ENCODE results near the gene ASAP3. TPM values are rescaled to one million over a fixed set of nuclear protein-coding genes. Genes with fewer than 3 reads are reported as not detected.

ASAP3 gene
- polyA plus RNA-seq, 2 of the 4 experiments (the other 2 are of a cell fraction): 4.0 to 5.2 TPM

Other genes starting within 250 kb of the ASAP3 start
- gene HNRNPR, start 139.9 kb downstream of the ASAP3 start, polyA plus RNA-seq (2011; rRNA removed): 241 and 281 TPM in 2 replicates
- gene HNRNPR, start 139.9 kb downstream of the ASAP3 start, polyA plus RNA-seq (2017; fragmentation: RNase III; extraction: RNeasy Plus Mini Kit Qiagen cat#74134 plus additional on column Dnase treatment): 223 to 239 TPM (median 237 TPM) in 3 replicates
- gene ZNF436, start 114.3 kb downstream of the ASAP3 start, polyA plus RNA-seq (2011; rRNA removed): 7.5 and 8.3 TPM in 2 replicates
- gene ZNF436, start 114.3 kb downstream of the ASAP3 start, polyA plus RNA-seq (2017; fragmentation: RNase III; extraction: RNeasy Plus Mini Kit Qiagen cat#74134 plus additional on column Dnase treatment): 4.7 to 5.1 TPM (median 4.8 TPM) in 3 replicates
- gene TCEA3, start 59.4 kb downstream of the ASAP3 start, polyA plus RNA-seq (2011; rRNA removed): 0.58 and 0.63 TPM in 2 replicates
- 0.53 to 0.79 TPM (median 0.58 TPM) in 3 replicates for gene TCEA3, start 59.4 kb downstream of the ASAP3 start, polyA plus RNA-seq (2017; fragmentation: RNase III; extraction: RNeasy Plus Mini Kit Qiagen cat#74134 plus additional on column Dnase treatment)
- gene E2F2, start 47.1 kb upstream of the ASAP3 start, polyA plus RNA-seq (2011; rRNA removed): 0.90 and 1.6 TPM in 2 replicates
- 3.4 to 3.9 TPM (median 3.4 TPM) in 3 replicates for gene E2F2, start 47.1 kb upstream of the ASAP3 start, polyA plus RNA-seq (2017; fragmentation: RNase III; extraction: RNeasy Plus Mini Kit Qiagen cat#74134 plus additional on column Dnase treatment)
- 171 and 193 TPM in 2 replicates for gene ID3, start 75.3 kb upstream of the ASAP3 start, polyA plus RNA-seq (2011; rRNA removed)
- gene ID3, start 75.3 kb upstream of the ASAP3 start, polyA plus RNA-seq (2017; fragmentation: RNase III; extraction: RNeasy Plus Mini Kit Qiagen cat#74134 plus additional on column Dnase treatment): 209 to 336 TPM (median 288 TPM) in 3 replicates
- gene RPL11, start 207.6 kb upstream of the ASAP3 start, polyA plus RNA-seq (2011; rRNA removed): 979 and 1,292 TPM in 2 replicates
- gene RPL11, start 207.6 kb upstream of the ASAP3 start, polyA plus RNA-seq (2017; fragmentation: RNase III; extraction: RNeasy Plus Mini Kit Qiagen cat#74134 plus additional on column Dnase treatment): 1,260 to 1,335 TPM (median 1,329 TPM) in 3 replicates

Data from A549 (cell line).